Subcutaneous adipose tissue (tissue), 4 donors: Measurements from ENCODE around the gene TMEM237. TPM values are rescaled to one million over a fixed set of nuclear protein-coding genes. Genes with fewer than 3 reads are reported as not detected.

Experiments
- total RNA-seq, 4 donors: library from RNA; depleted of rRNA; stranded (reverse); fragments of >200 nt; gene quantifications; one replicate each; pipeline ENCODE4 v1.1.0, GENCODE V29; 2016
- TF ChIP-seq, protein P1 (sequence below): fragments of 450-650 bp; IDR thresholded peaks from one replicate; pipeline ENCODE4 v1.5.1; 2016; ENCODE audit warnings: low read depth, mild to moderate bottlenecking, control low read depth, antibody characterized with exemption, moderate library complexity

The TMEM237 gene
- total RNA-seq, 4 donors from 2014 or later = 18.4 to 31.7 (median 22.3) TPM

GRCh38 chr2:201622306-201622970 lies 20.9 kb downstream of the TMEM237 start:
- TF ChIP-seq, protein P1, sequence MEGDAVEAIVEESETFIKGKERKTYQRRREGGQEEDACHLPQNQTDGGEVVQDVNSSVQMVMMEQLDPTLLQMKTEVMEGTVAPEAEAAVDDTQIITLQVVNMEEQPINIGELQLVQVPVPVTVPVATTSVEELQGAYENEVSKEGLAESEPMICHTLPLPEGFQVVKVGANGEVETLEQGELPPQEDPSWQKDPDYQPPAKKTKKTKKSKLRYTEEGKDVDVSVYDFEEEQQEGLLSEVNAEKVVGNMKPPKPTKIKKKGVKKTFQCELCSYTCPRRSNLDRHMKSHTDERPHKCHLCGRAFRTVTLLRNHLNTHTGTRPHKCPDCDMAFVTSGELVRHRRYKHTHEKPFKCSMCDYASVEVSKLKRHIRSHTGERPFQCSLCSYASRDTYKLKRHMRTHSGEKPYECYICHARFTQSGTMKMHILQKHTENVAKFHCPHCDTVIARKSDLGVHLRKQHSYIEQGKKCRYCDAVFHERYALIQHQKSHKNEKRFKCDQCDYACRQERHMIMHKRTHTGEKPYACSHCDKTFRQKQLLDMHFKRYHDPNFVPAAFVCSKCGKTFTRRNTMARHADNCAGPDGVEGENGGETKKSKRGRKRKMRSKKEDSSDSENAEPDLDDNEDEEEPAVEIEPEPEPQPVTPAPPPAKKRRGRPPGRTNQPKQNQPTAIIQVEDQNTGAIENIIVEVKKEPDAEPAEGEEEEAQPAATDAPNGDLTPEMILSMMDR = no peak

DNA sequence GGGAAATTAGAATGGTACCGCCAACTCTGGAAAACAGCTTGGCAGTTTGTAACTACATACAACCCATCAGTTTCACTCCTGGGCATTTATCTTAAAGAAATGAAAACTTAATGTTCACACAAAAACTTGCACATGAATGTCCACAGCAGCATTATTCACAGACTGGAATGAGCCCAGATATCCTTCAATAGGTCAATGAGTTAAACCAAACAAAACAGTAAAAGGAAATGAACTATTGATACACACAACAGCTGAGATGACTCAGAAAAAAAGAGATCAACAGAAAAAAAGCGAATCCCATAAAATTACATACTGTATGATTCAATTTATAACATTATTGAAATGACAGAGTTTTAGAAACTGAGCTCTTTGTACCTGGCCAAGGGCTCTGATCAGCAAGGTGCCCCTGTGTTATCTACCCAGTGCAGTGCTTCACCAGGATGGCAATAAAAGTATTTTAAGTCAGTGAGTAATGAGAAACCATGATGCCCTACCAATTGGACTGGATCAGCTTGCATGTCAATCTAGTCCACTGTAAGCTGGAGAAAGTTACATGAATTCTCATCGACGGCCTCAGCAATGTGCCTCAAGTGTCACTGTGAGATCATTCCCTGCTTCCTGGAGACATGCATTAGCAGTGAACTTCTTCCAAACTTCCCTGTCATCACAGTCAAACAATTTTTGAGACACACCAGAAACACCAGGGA lies 21.9 kb downstream of the TMEM237 start:
- TF ChIP-seq, protein P1 = no peak

DNA sequence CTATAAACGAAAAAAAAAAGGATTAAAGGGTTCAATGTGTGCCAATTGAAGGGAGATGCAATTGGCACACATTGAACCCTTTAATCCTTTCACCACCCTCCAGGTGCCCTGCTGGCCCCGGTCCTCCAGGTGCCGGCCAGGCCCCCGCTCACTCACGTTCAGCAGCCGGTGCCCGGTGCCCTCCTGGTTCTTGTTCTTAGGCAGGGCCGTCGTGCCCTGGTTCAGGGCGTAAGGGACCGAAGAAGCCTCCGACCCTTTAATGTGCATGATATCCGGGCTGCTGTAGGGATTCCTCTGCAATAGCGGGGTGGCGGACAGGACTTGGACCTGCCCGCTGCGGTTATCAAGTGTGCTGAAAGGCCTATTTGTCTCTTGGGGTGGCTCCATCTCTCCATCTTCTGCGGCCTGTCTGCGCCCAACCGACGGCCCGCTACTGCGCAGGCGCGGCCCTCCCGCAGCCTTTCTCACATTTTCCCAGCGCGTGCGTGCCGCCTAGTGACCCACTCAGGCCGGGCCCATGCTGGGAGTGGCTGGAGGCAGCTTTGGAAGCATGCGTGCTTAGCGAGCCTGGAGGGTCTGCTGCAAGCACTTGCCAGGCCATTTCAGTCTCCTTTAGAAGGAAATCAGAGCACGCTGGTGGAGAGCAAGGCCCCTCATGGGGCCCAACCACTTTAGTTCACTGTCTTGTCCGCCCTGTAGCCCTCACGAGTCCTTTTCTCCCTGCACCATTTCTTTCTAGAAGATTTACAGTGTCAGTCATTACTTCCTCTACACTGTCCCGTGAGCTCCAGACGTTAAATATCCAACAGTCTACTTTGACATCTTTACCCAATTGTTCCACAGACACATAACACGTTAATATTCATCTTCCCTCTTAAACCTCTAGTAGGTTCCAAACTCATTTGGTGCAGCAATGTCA lies 24.3 kb downstream of the TMEM237 start:
- TF ChIP-seq, protein P1 = no peak

DNA sequence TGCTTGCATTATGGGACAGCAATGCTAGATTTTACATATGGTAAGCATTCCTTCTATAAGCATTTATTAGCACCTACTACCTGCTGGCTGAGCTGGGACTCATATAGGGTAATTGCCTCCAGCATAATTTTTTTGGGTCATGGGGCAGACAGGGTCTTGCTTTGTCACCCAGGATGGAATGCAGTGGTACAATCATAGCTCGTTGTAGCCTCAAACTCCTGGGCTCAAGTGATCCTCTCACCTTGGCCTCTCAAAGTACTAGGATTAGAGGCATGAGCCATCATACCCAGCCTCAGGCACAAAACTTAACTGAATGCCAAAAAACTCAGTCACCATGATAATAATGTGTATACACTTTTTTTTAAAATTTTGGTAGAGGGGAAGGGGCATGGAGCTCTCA lies 35.3 kb downstream of the TMEM237 start:
- TF ChIP-seq, protein P1 = no peak

GRCh38 chr2:201607568-201607967 lies 35.7 kb downstream of the TMEM237 start:
- TF ChIP-seq, protein P1 = no peak

GRCh38 chr2:201600906-201601305 lies 42.4 kb downstream of the TMEM237 start:
- TF ChIP-seq, protein P1 = no peak

- TF ChIP-seq, protein P1 = no peak
These were observed 45.9 kb downstream of the TMEM237 start for GRCh38 chr2:201597397-201597796.
